ENCODE measurements around the gene COL4A6. TPM values are rescaled to one million over a fixed set of nuclear protein-coding genes. Genes with fewer than 3 reads are reported as not detected.

Gene COL4A6
- total and polyA plus RNA-seq, 2 of the 8 experiments (the other 6 are each of a cell fraction or from before 2014, with no cell fraction given) = 5.9 to 11.8 TPM

GRCh38 chrX:108127152-108127551 lies 311.1 kb downstream of the COL4A6 start:
- Histone ChIP-seq H3K23ac (ENCODE audit: insufficient read length) (no peak overlapping the region), H2BK12ac (ENCODE audit: low read depth, low read length) (no peak overlapping the region), H3K4me1 (replicated peaks in 1 of 4; ENCODE audit: control insufficient read depth in 3 of 4, insufficient read depth in 4 of 4, low read length in 3 of 4) (peaks cover 0 to 3% (median 0%) of the 10 kb centered on the region in 4 experiments; a peak in 1 of 7 replicates), H3K27me3 (replicated peaks in 1 of 4; ENCODE audit: control insufficient read depth in 3 of 4, extremely low read depth in 1 of 4, insufficient read depth in 3 of 4, low read length in 3 of 4) (no peaks in the 10 kb centered on the region), H4K20me1 (replicated peaks in 1 of 2; ENCODE audit: control insufficient read depth in 1 of 2, insufficient read depth in 2 of 2, low read length in 2 of 2) (no peaks in the 10 kb centered on the region), H3K79me2 (ENCODE audit: control insufficient read depth in 1 of 2, insufficient read depth in 2 of 2, low read length in 2 of 2) (no peaks in the 10 kb centered on the region), H2BK120ac (replicated peaks; ENCODE audit: low read depth, low read length) (peak overlapping the region; percentile 43), H3K23me2 (ENCODE audit: low read depth, low read length) (no peaks in the 10 kb centered on the region), H2AK5ac (ENCODE audit: low read depth, low read length) (no peak overlapping the region), H4K91ac (replicated peaks; ENCODE audit: insufficient read length, low read length) (no peak overlapping the region), H3K9ac (replicated peaks in 1 of 4; ENCODE audit: extremely low read depth in 1 of 4, low read depth in 3 of 4, low read length in 3 of 4) (no peak overlapping the region), H3K14ac (ENCODE audit: insufficient read length) (no peak overlapping the region), H3K18ac (ENCODE audit: extremely low read depth, low read length) (no peak overlapping the region), H3K56ac (replicated peaks; ENCODE audit: insufficient read length, low read depth, low read length) (no peak overlapping the region), H3K36me3 (ENCODE audit: control insufficient read depth in 2 of 4, insufficient read depth in 4 of 4, low read length in 3 of 4) (no peaks in the 10 kb centered on the region), H3K4me3 (ENCODE audit: extremely low read depth in 1 of 4, insufficient read depth in 2 of 4, low read depth in 3 of 4, low read length in 4 of 4) (no peak overlapping the region), H3K4ac (replicated peaks; ENCODE audit: insufficient read length, low read depth, low read length) (no peak overlapping the region), H3K9me3 (ENCODE audit: insufficient read depth in 2 of 2, low read depth in 1 of 2, low read length in 1 of 2) (no peaks in the 10 kb centered on the region), H4K8ac (ENCODE audit: extremely low read depth, insufficient read depth, low read length) (no peak overlapping the region), H4K5ac (ENCODE audit: insufficient read length, low read depth, low read length) (no peak overlapping the region), H3K4me2 (ENCODE audit: insufficient read depth in 1 of 2, low read depth in 2 of 2, low read length in 2 of 2) (peak overlapping the region in 1 of 2 experiments; percentile 24; a peak in 1 of 4 replicates), H2BK5ac (ENCODE audit: low read depth, low read length) (no peak overlapping the region), H3K79me1 (ENCODE audit: low read depth, low read length) (no peaks in the 10 kb centered on the region), H2AFZ (ENCODE audit: low read length) (no peak overlapping the region), H2BK20ac (ENCODE audit: low read length) (no peak overlapping the region), H3K27ac (ENCODE audit: low read depth, low read length) (no peak overlapping the region), H2BK15ac (ENCODE audit: low read length) (no peak overlapping the region)
- ChIA-PET POLR2A (ENCODE audit: partially characterized antibody) (interaction anchor here (1.1 kb wide), 1 partner anchor 11 kb away, joined by 3 read pairs; no protein-coding TSS in a partner anchor), CTCF (ENCODE audit: partially characterized antibody) (interaction anchor here (0.8 to 1.4 kb wide), 2 partner anchors 9 to 24 kb away, joined by 3 read pairs; no protein-coding TSS in a partner anchor)
- no peak for DNase-seq (ENCODE audit: low read depth in 1 of 2, low spot score in 2 of 2)
- TF ChIP-seq SUZ12 (IDR thresholded peaks at IDR 0.05; ENCODE audit: low read length) = no peak
- 46% methylated on average over 4 of the region's 4 CpGs; no CpG with 5 or more reads in 1 of the 2 experiments for WGBS, 2 experiments (ENCODE audit: extremely low coverage in 1 of 2, insufficient coverage in 1 of 2, insufficient read length in 1 of 2, insufficient replicate concordance in 2 of 2, low coverage in 1 of 2, low lambda C conversion rate in 2 of 2, missing lambda C conversion rate in 1 of 2)
- peak; percentile 76 for FAIRE-seq

Data from H1 (cell line).